NCI-H510A treated with DMSO at 0.1 percent for 48 hours (cell line): ENCODE measurements around the gene PCDHGB6.
"Not testable (repeated sequence)": the region's sequence is repeated elsewhere in the genome, so short reads cannot be mapped to it uniquely, and the experiment has no call there.

Experiments used
- DNase-seq: peaks from one replicate; lab custom pipeline; 2025; lab: John Stamatoyannopoulos, UW

Gene PCDHGB6

GRCh38 chr5:141388661-141389060, 19.2 kb upstream of the PCDHGB6 start:
- no peak for DNase-seq

DNA sequence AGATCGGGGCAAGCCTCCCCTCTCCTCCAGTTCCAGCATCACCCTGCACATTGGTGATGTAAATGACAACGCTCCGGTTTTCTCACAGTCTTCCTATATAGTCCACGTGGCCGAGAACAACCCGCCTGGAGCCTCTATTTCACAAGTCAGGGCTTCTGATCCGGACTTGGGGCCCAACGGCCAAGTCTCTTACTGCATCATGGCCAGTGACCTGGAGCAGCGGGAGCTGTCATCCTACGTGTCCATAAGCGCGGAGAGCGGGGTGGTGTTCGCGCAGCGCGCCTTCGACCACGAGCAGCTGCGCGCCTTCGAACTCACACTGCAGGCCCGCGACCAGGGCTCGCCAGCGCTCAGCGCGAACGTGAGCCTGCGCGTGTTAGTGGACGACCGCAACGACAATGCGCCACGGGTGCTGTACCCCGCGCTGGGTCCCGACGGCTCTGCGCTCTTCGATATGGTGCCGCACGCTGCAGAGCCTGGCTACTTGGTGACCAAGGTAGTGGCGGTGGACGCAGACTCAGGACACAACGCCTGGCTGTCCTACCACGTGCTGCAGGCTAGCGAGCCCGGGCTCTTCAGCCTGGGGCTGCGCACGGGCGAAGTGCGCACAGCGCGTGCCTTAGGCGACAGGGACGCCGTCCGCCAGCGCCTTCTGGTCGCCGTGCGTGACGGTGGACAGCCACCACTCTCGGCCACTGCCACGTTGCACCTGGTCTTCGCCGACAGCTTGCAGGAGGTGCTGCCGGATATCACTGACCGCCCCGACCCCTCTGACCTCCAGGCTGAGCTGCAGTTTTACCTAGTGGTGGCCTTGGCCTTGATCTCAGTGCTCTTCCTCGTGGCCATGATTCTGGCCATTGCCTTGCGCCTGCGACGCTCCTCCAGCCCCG, 18.4 kb upstream of the PCDHGB6 start:
- no peak for DNase-seq

DNA sequence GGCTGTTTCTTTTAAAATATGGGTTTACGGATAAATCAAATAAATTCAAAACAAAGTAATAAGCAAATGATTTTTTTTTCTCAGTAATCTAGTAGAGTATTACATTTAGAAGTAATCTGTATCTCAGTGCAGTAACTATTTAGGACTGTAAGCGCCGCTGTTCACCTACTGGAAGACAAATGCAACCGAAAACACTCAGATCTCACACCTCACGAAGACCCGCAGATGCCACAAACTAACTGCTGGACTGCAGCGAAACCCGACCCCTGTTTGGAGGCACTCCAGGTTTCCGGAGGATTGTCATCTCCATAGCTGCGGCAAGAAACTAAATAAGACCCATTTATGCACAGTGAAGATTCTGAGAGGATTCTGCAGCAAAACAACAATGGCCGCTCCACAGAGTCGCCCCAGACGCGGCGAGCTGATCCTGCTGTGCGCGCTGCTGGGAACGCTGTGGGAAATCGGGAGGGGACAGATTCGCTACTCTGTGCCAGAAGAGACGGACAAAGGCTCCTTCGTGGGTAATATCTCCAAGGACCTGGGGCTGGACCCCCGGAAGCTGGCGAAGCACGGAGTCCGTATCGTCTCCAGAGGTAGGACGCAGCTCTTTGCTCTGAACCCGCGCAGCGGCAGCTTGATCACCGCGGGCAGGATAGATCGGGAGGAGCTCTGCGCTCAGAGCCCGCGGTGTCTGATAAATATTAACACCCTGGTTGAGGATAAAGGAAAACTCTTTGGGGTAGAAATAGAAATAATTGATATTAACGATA, 15.2 kb upstream of the PCDHGB6 start, which contains the start of gene PCDHGA8:
Gene PCDHGA8 (plus strand): TSS at position 205 of the 770 bp plus-strand sequence. CDS start 181 bp downstream, at position 386.
- DNase-seq = no peak

DNA sequence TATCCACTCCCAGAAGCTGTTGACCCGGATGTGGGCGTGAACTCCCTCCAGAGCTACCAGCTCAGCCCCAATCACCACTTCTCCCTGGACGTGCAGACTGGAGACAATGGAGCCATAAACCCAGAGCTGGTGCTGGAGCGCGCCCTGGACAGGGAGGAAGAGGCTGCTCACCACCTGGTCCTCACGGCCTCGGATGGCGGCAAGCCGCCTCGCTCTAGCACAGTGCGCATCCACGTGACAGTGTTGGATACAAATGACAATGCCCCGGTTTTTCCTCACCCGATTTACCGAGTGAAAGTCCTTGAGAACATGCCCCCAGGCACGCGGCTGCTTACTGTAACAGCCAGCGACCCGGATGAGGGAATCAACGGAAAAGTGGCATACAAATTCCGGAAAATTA, 14.6 kb upstream of the PCDHGB6 start:
- DNase-seq = no peak

DNA sequence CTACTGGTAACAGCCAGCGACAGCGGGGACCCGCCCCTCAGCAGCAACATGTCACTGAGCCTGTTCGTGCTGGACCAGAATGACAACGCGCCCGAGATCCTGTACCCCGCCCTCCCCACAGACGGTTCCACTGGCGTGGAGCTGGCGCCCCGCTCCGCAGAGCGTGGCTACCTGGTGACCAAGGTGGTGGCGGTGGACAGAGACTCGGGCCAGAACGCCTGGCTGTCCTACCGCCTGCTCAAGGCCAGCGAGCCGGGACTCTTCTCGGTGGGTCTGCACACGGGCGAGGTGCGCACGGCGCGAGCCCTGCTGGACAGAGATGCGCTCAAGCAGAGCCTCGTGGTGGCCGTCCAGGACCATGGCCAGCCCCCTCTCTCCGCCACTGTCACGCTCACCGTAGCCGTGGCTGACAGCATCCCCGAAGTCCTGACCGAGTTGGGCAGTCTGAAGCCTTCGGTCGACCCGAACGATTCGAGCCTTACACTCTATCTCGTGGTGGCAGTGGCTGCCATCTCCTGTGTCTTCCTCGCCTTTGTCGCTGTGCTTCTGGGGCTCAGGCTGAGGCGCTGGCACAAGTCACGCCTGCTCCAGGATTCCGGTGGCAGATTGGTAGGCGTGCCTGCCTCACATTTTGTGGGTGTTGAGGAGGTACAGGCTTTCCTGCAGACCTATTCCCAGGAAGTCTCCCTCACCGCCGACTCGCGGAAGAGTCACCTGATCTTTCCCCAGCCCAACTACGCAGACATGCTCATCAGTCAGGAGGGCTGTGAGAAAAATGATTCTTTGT, 13.2 kb upstream of the PCDHGB6 start:
- DNase-seq = not testable (repeated sequence)

GRCh38 chr5:141397756-141398551, 9.9 kb upstream of the PCDHGB6 start, which contains the start of gene PCDHGB5:
Gene PCDHGB5 (plus strand): TSS chr5:141397947. CDS start chr5:141398128, 181 bp downstream.
- not testable (repeated sequence) for DNase-seq

- DNase-seq = no peak
Observed at GRCh38 chr5:141398608-141399007, 9.2 kb upstream of the PCDHGB6 start.

- DNase-seq = no peak
Observed at GRCh38 chr5:141399555-141400258, 8.1 kb upstream of the PCDHGB6 start.

DNA sequence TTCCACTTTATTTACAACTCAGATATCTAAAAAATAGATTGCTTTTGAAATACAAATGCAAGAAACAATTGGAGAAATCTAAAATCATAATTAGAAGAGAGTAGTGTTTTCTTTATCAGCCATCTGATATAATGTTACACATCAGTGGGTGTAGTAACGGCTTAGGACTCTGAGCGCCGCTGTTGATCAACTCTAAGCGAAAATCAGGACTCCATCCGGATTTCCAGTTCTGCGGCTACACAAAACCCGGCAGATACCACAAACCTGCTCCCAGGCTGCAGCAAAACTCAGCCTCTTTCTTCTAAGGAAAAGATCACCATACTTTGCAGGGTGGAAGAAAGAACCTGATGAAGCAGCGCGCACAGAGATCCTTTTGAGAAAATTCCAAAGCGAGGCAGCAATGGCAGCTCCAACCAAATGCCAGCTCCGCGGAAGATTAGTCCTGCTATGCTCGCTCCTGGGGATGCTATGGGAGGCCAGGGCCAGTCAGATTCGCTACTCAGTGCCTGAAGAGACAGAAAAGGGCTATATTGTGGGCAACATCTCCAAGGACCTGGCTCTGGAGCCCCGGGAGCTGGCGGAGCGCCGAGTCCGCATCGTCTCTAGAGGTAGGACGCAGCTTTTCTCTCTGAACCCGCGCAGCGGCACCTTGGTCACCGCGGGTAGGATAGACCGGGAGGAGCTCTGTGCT, 5.1 kb upstream of the PCDHGB6 start, which contains the start of gene PCDHGA9:
Gene PCDHGA9 (plus strand): TSS at position 226 of the 691 bp plus-strand sequence. CDS start 175 bp downstream, at position 401.
- peak; percentile 6 for DNase-seq

- no peak for DNase-seq
Observed at GRCh38 chr5:141403387-141403786, 4.4 kb upstream of the PCDHGB6 start.

DNA sequence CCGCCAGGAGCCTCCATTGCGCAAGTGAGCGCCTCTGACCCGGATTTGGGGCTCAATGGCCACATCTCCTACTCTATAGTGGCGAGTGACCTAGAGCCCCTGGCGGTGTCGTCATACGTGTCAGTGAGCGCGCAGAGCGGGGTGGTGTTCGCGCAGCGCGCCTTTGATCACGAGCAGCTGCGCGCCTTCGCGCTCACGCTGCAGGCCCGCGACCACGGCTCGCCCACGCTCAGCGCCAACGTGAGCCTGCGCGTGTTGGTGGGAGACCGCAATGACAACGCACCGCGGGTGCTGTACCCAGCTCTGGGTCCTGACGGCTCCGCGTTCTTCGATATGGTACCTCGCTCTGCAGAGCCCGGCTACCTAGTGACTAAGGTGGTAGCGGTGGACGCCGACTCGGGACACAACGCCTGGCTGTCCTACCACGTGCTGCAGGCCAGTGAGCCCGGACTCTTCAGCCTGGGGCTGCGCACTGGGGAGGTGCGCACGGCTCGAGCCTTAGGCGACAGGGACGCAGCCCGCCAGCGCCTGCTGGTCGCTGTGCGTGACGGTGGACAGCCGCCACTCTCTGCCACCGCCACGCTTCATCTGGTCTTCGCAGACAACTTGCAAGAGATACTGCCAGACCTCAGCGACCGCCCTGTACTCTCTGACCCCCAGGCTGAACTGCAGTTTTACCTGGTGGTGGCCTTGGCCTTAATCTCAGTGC, 1.9 kb downstream of the PCDHGB6 start:
- DNase-seq = no peak

GRCh38 chr5:141411575-141411974, 3.8 kb downstream of the PCDHGB6 start:
- no peak for DNase-seq

DNA sequence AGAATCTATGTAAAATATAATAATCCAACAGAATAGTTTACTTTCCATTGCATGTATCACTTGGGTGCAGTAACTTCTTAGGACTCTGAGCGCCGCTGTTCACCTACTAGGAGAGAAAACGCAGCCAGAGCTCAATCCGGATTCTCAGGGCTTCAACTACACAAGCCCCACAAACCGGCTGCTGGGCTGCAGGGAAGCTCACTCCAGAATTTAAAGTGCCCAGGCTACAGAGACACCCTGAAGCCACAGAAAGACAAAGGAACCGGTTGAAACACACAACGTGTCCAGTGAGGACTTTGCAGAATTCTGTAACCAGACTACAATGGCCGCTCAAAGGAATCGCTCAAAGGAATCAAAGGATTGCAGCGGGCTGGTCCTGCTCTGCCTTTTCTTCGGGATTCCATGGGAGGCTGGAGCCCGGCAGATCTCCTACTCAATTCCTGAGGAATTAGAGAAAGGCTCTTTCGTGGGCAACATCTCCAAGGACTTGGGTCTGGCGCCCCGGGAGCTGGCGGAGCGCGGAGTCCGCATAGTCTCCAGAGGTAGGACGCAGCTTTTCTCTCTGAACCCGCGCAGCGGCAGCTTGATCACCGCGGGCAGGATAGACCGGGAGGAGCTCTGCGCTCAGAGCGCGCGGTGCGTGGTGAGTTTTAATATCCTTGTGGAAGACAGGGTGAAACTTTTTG, 5.2 kb downstream of the PCDHGB6 start, which contains the start of gene PCDHGA10:
Gene PCDHGA10 (plus strand): TSS at position 134 of the 686 bp plus-strand sequence. CDS start 189 bp downstream, at position 323.
- DNase-seq = peak; percentile 7

- no peak for DNase-seq
Observed at GRCh38 chr5:141413540-141414069, 5.8 kb downstream of the PCDHGB6 start.

- DNase-seq = not testable (repeated sequence)
Observed at GRCh38 chr5:141414548-141415274, 6.9 kb downstream of the PCDHGB6 start.

GRCh38 chr5:141415275-141415618, 7.4 kb downstream of the PCDHGB6 start:
- not testable (repeated sequence) for DNase-seq

DNA sequence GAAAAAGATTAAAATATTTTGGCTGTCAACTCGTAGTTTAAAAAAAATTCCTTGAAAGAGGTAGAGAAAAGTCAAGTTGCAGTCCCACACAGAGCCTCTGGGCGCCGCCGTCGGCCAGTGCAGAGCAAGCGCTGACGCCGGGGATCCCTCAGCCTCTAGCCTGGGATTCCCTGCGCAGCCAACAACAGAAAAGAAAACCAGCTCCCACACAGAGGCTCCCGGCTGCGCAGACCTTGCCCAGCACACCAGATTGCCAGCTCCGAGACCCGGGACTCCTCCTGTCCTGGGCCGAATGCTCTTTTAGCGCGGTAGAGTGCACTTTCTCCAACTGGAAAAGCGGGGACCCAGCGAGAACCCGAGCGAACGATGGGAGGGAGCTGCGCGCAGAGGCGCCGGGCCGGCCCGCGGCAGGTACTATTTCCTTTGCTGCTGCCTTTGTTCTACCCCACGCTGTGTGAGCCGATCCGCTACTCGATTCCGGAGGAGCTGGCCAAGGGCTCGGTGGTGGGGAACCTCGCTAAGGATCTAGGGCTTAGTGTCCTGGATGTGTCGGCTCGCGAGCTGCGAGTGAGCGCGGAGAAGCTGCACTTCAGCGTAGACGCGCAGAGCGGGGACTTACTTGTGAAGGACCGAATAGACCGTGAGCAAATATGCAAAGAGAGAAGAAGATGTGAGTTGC, 9.8 kb downstream of the PCDHGB6 start, which contains the start of gene PCDHGB7:
Gene PCDHGB7 (plus strand): TSS at position 184 of the 679 bp plus-strand sequence. CDS start 183 bp downstream, at position 367.
- not testable (repeated sequence) for DNase-seq
